ENCODE results near the gene CHD5. TPM values are rescaled to one million over a fixed set of nuclear protein-coding genes. Genes with fewer than 3 reads are reported as not detected.
A peak's percentile ranks its signal among the peaks of the same experiment; 100 is the strongest.

The CHD5 gene
- polyA plus RNA-seq, 1 donor from 2014 or later = 22.0 TPM

GRCh38 chr1:6166221-6166620 lies 13.9 kb downstream of the CHD5 start:
- H3F3A ChIP-seq (ENCODE audit: insufficient read depth, low read length, poor library complexity, severe bottlenecking) = no peaks in the 10 kb centered on the region
- H2AFZ ChIP-seq (ENCODE audit: low read depth, low read length) = no peak overlapping the region
- no peaks in the 10 kb centered on the region for H4K20me1 ChIP-seq (ENCODE audit: insufficient read depth)
- H3K4me2 ChIP-seq (ENCODE audit: low read length) = no peak overlapping the region
- no peaks in the 10 kb centered on the region for H3K9me3 ChIP-seq (ENCODE audit: low read length)
- peak overlapping the region; percentile 96 for H3K27ac ChIP-seq (ENCODE audit: low read length)
- TF ChIP-seq POLR2AphosphoS5 (IDR thresholded peaks at IDR 0.05) (no peak), CTCF (IDR thresholded peaks at IDR 0.05; ENCODE audit: poor library complexity, severe bottlenecking) (no peak), TAF1 (IDR thresholded peaks at IDR 0.05; ENCODE audit: low read depth) (no peak), EZH2 (IDR thresholded peaks at IDR 0.05; ENCODE audit: borderline replicate concordance, insufficient read depth, low read length, poor library complexity, severe bottlenecking) (no peak)
- H3K79me2 ChIP-seq (replicated peaks; ENCODE audit: insufficient read depth, low read length) = no peaks in the 10 kb centered on the region
- H3K27me3 ChIP-seq (ENCODE audit: insufficient read depth, low read depth, low read length) = no peaks in the 10 kb centered on the region
- H3K36me3 ChIP-seq (ENCODE audit: insufficient read depth, low read length) = no peaks in the 10 kb centered on the region
- H3K9ac ChIP-seq (ENCODE audit: low read length) = peak overlapping the region; percentile 74
- no peak overlapping the region for H3K4me3 ChIP-seq (ENCODE audit: low read length)
- H3K9me2 ChIP-seq (ENCODE audit: insufficient read depth, low read length) = no peaks in the 10 kb centered on the region

DNA sequence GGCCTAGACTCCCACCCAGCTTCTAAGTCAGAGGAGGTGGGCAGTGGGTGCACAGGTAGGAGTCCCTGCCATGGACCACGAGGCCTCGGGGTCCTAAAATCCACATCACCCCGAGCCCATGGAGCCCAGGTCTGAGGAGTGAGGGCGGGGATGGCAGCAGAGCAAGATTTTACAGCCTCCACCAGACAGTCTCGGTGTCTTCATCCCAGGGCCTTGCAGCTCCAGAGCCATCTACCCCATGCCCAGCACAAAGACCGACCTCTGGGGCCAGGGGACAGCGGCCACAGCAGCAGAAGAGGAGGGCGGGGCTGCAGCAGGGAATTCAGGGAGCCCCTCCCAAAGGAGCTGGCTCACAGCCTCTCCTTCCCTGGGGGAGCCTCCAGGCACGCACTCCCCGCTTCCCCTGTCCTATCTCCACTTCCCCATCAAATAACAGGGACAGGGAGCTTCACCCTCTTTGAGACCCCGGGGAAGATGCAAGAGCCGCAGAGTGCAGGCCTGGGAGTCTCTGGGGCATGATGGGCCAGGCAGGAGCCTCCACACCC lies 14.6 kb downstream of the CHD5 start:
- no peak overlapping the region for H3K4me2 ChIP-seq (ENCODE audit: low read length)
- no peaks in the 10 kb centered on the region for H3K9me3 ChIP-seq (ENCODE audit: low read length)
- H2AFZ ChIP-seq (ENCODE audit: low read depth, low read length) = no peak overlapping the region
- H3F3A ChIP-seq (ENCODE audit: insufficient read depth, low read length, poor library complexity, severe bottlenecking) = no peaks in the 10 kb centered on the region
- no peaks in the 10 kb centered on the region for H4K20me1 ChIP-seq (ENCODE audit: insufficient read depth)
- H3K9me2 ChIP-seq (ENCODE audit: insufficient read depth, low read length) = no peaks in the 10 kb centered on the region
- H3K4me3 ChIP-seq (ENCODE audit: low read length) = peak overlapping the region; percentile 50
- no peak for TF ChIP-seq RAD21 (conservative IDR thresholded peaks at IDR 0.05)
- TF ChIP-seq TAF1 (IDR thresholded peaks at IDR 0.05; ENCODE audit: low read depth) = no peak
- TF ChIP-seq EP300 (conservative IDR thresholded peaks at IDR 0.05; ENCODE audit: poor library complexity, severe bottlenecking) = no peak
- no peak for TF ChIP-seq CTCF (IDR thresholded peaks at IDR 0.05; ENCODE audit: poor library complexity, severe bottlenecking)
- no peak for TF ChIP-seq EZH2 (IDR thresholded peaks at IDR 0.05; ENCODE audit: borderline replicate concordance, insufficient read depth, low read length, poor library complexity, severe bottlenecking)
- no peak for TF ChIP-seq SMC3 (conservative IDR thresholded peaks at IDR 0.05; ENCODE audit: poor library complexity)
- TF ChIP-seq, protein P1, sequence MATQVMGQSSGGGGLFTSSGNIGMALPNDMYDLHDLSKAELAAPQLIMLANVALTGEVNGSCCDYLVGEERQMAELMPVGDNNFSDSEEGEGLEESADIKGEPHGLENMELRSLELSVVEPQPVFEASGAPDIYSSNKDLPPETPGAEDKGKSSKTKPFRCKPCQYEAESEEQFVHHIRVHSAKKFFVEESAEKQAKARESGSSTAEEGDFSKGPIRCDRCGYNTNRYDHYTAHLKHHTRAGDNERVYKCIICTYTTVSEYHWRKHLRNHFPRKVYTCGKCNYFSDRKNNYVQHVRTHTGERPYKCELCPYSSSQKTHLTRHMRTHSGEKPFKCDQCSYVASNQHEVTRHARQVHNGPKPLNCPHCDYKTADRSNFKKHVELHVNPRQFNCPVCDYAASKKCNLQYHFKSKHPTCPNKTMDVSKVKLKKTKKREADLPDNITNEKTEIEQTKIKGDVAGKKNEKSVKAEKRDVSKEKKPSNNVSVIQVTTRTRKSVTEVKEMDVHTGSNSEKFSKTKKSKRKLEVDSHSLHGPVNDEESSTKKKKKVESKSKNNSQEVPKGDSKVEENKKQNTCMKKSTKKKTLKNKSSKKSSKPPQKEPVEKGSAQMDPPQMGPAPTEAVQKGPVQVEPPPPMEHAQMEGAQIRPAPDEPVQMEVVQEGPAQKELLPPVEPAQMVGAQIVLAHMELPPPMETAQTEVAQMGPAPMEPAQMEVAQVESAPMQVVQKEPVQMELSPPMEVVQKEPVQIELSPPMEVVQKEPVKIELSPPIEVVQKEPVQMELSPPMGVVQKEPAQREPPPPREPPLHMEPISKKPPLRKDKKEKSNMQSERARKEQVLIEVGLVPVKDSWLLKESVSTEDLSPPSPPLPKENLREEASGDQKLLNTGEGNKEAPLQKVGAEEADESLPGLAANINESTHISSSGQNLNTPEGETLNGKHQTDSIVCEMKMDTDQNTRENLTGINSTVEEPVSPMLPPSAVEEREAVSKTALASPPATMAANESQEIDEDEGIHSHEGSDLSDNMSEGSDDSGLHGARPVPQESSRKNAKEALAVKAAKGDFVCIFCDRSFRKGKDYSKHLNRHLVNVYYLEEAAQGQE (IDR thresholded peaks at IDR 0.05; ENCODE audit: borderline replicate concordance) = no peak
- no peak for TF ChIP-seq MXI1 (conservative IDR thresholded peaks at IDR 0.05; ENCODE audit: poor library complexity, severe bottlenecking)
- TF ChIP-seq POLR2AphosphoS5 (IDR thresholded peaks at IDR 0.05) = no peak
- H3K9ac ChIP-seq (ENCODE audit: low read length) = peak overlapping the region; percentile 74
- peak overlapping the region; percentile 96 for H3K27ac ChIP-seq (ENCODE audit: low read length)
- no peaks in the 10 kb centered on the region for H3K79me2 ChIP-seq (replicated peaks; ENCODE audit: insufficient read depth, low read length)
- no peaks in the 10 kb centered on the region for H3K27me3 ChIP-seq (ENCODE audit: insufficient read depth, low read depth, low read length)
- no peaks in the 10 kb centered on the region for H3K36me3 ChIP-seq (ENCODE audit: insufficient read depth, low read length)

Data from neural cell (in vitro differentiated cells).